OCI-LY1 (cell line): Measurements from ENCODE around the gene DACH1.

Source experiments
- H2AFZ ChIP-seq: fragments of 200-600 bp; sonication (generic), shearing (Covaris generic); 2 replicates; pipeline ENCODE4 v1.6.0; 2014; ENCODE audit warnings: antibody characterized with exemption, mild to moderate bottlenecking, low read length
- H3F3A ChIP-seq: fragments of 200-600 bp; sonication (generic), shearing (Covaris generic); 2 replicates; pipeline ENCODE4 v1.6.0; 2014; ENCODE audit warnings: mild to moderate bottlenecking, antibody characterized with exemption, low read length, moderate library complexity; ENCODE audit not compliant: insufficient read depth
- H3K27ac ChIP-seq: fragments of 200-600 bp; sonication (generic); 2 replicates; pipeline ENCODE4 v1.5.1; 2014; ENCODE audit warnings: low read length, mixed run types, mild to moderate bottlenecking, low read depth; ENCODE audit not compliant: poor library complexity, severe bottlenecking
- H3K27me3 ChIP-seq: fragments of 200-600 bp; sonication (generic); 2 replicates; pipeline ENCODE4 v1.6.0; 2014; ENCODE audit warnings: antibody characterized with exemption, mild to moderate bottlenecking, low read length, moderate library complexity; ENCODE audit not compliant: insufficient read depth
- H3K36me3 ChIP-seq: fragments of 200-600 bp; sonication (generic); 2 replicates; pipeline ENCODE4 v1.6.1; 2014; ENCODE audit warnings: mild to moderate bottlenecking, antibody characterized with exemption, low read length, moderate library complexity, mixed read lengths; ENCODE audit not compliant: insufficient read depth
- H3K4me1 ChIP-seq: fragments of 200-600 bp; sonication (generic); 2 replicates; pipeline ENCODE4 v1.5.1; 2014; ENCODE audit warnings: mild to moderate bottlenecking, low read length, moderate library complexity; ENCODE audit not compliant: insufficient read depth, severe bottlenecking
- H3K4me2 ChIP-seq: fragments of 200-600 bp; sonication (generic), shearing (Covaris generic); 2 replicates; pipeline ENCODE4 v1.6.1; 2014; ENCODE audit warnings: low read length
- H3K4me3 ChIP-seq: fragments of 200-600 bp; sonication (generic); 2 replicates; pipeline ENCODE4 v1.5.1; 2014; ENCODE audit warnings: low read length, low read depth, mild to moderate bottlenecking, mixed read lengths; ENCODE audit not compliant: poor library complexity, severe bottlenecking
- H3K79me2 ChIP-seq: fragments of 200-600 bp; shearing (Covaris generic); 2 replicates; pipeline ENCODE4 v1.6.1; 2016; ENCODE audit warnings: mixed run types, low read length, mixed read lengths; ENCODE audit not compliant: insufficient read depth
- H3K9ac ChIP-seq: fragments of 200-600 bp; sonication (generic), shearing (Covaris generic); 2 replicates; pipeline ENCODE4 v1.6.1; 2014; ENCODE audit warnings: mild to moderate bottlenecking, low read length, mixed read lengths
- H3K9me2 ChIP-seq: fragments of 200-600 bp; sonication (generic), shearing (Covaris generic); 2 replicates; pipeline ENCODE4 v1.6.1; 2014; ENCODE audit warnings: low read depth, mild to moderate bottlenecking, low read length, mixed read lengths
- H3K9me3 ChIP-seq: fragments of 200-600 bp; shearing (Covaris generic); 2 replicates; pipeline ENCODE4 v1.6.1; 2014; ENCODE audit warnings: low read length, mixed read lengths
- H4K20me1 ChIP-seq: fragments of 200-600 bp; sonication (generic), shearing (Covaris generic); 2 replicates; pipeline ENCODE4 v1.6.0; 2016; ENCODE audit warnings: mild to moderate bottlenecking, low read length; ENCODE audit not compliant: insufficient read depth
- CTCF ChIP-seq: fragments of 200-600 bp; sonication (generic), shearing (Covaris generic); IDR thresholded peaks from 2 replicates; pipeline ENCODE4 v1.5.1; 2017; ENCODE audit warnings: mild to moderate bottlenecking, antibody characterized with exemption, low read length, moderate library complexity, mixed read lengths
- EZH2 ChIP-seq: fragments of 200-600 bp; sonication (generic), shearing (Covaris generic); IDR thresholded peaks from 2 replicates; pipeline ENCODE4 v1.8.0; 2017; ENCODE audit warnings: borderline replicate concordance, mixed run types, mild to moderate bottlenecking, antibody characterized with exemption, low read length, moderate library complexity, mixed read lengths

DACH1 gene

GRCh38 chr13:71773531-71773930, 93.5 kb downstream of the DACH1 start:
- Histone ChIP-seq H3K36me3 (no peaks in the 10 kb centered on the region), H3K4me1 (no peaks in the 10 kb centered on the region), H3K4me2 (no peak overlapping the region), H4K20me1 (no peaks in the 10 kb centered on the region), H3K9me2 (no peaks in the 10 kb centered on the region), H3K27me3 (no peaks in the 10 kb centered on the region), H2AFZ (no peak overlapping the region), H3K9me3 (no peaks in the 10 kb centered on the region), H3F3A (no peaks in the 10 kb centered on the region), H3K27ac (no peak overlapping the region), H3K9ac (no peak overlapping the region), H3K79me2 (no peaks in the 10 kb centered on the region), H3K4me3 (no peak overlapping the region)
- TF ChIP-seq EZH2 = no peak
- TF ChIP-seq CTCF = no peak

GRCh38 chr13:71772361-71772760, 94.6 kb downstream of the DACH1 start:
- Histone ChIP-seq H4K20me1 (no peaks in the 10 kb centered on the region), H3K9ac (no peak overlapping the region), H3K36me3 (no peaks in the 10 kb centered on the region), H3K27ac (no peak overlapping the region), H2AFZ (no peak overlapping the region), H3K79me2 (no peaks in the 10 kb centered on the region), H3K9me2 (no peaks in the 10 kb centered on the region), H3K27me3 (no peaks in the 10 kb centered on the region), H3K4me1 (no peaks in the 10 kb centered on the region), H3K9me3 (no peaks in the 10 kb centered on the region), H3K4me3 (no peak overlapping the region), H3K4me2 (no peak overlapping the region), H3F3A (no peaks in the 10 kb centered on the region)
- TF ChIP-seq EZH2 (no peak), CTCF (no peak)

GRCh38 chr13:71771144-71771543, 95.9 kb downstream of the DACH1 start:
- H3K4me1 ChIP-seq = no peaks in the 10 kb centered on the region
- H3K27ac ChIP-seq = no peak overlapping the region
- no peaks in the 10 kb centered on the region for H3K27me3 ChIP-seq
- H4K20me1 ChIP-seq = no peaks in the 10 kb centered on the region
- no peaks in the 10 kb centered on the region for H3F3A ChIP-seq
- no peak overlapping the region for H3K4me2 ChIP-seq
- no peaks in the 10 kb centered on the region for H3K79me2 ChIP-seq
- H3K36me3 ChIP-seq = no peaks in the 10 kb centered on the region
- no peaks in the 10 kb centered on the region for H3K9me2 ChIP-seq
- TF ChIP-seq EZH2 = no peak
- no peak for TF ChIP-seq CTCF
- no peak overlapping the region for H3K9ac ChIP-seq
- H3K9me3 ChIP-seq = no peaks in the 10 kb centered on the region
- H3K4me3 ChIP-seq = no peak overlapping the region
- no peak overlapping the region for H2AFZ ChIP-seq
